Hepatocyte (in vitro differentiated cells): ENCODE results near the gene GLI1. TPM values are rescaled to one million over a fixed set of nuclear protein-coding genes. Genes with fewer than 3 reads are reported as not detected.

Experiments used
- DNase-seq: peaks from one replicate; pipeline ENCODE4 v3.0.0-alpha.2; 2016; ENCODE audit warnings: low spot score
- H2AFZ ChIP-seq: fragments of 200-600 bp; sonication (generic); 2 replicates; pipeline ENCODE4 v1.6.0; 2016; ENCODE audit warnings: antibody characterized with exemption, mild to moderate bottlenecking
- H3K27ac ChIP-seq: fragments of 200-600 bp; sonication (generic); 2 replicates; pipeline ENCODE4 v1.5.1; 2016; ENCODE audit warnings: mild to moderate bottlenecking
- H3K27me3 ChIP-seq: fragments of 200-600 bp; sonication (generic); 2 replicates; pipeline ENCODE4 v1.6.1; 2016
- H3K36me3 ChIP-seq: fragments of 200-600 bp; sonication (generic); replicated peaks from 2 replicates; pipeline ENCODE4 v1.5.1; 2016; ENCODE audit warnings: low read depth; ENCODE audit not compliant: insufficient read depth
- H3K4me1 ChIP-seq: fragments of 200-600 bp; sonication (generic); 2 replicates; pipeline ENCODE4 v1.5.1; 2016; ENCODE audit warnings: mild to moderate bottlenecking, moderate library complexity; ENCODE audit not compliant: insufficient read depth
- H3K4me2 ChIP-seq: fragments of 200-600 bp; sonication (generic); 2 replicates; pipeline ENCODE4 v1.6.0; 2016
- H3K4me3 ChIP-seq: fragments of 200-600 bp; sonication (generic); 2 replicates; pipeline ENCODE4 v1.5.1; 2016; ENCODE audit warnings: mild to moderate bottlenecking
- H3K79me2 ChIP-seq: fragments of 200-600 bp; sonication (generic); 2 replicates; pipeline ENCODE4 v1.6.0; 2017; ENCODE audit warnings: mild to moderate bottlenecking
- H3K9me2 ChIP-seq: fragments of 200-600 bp; sonication (generic); replicated peaks from 2 replicates; pipeline ENCODE4 v1.6.0; 2017; ENCODE audit warnings: mild to moderate bottlenecking; ENCODE audit not compliant: insufficient read depth
- H3K9me3 ChIP-seq: fragments of 200-600 bp; sonication (generic); 2 replicates; pipeline ENCODE4 v1.5.1; 2016; ENCODE audit warnings: low read depth, mild to moderate bottlenecking
- H4K20me1 ChIP-seq: fragments of 200-600 bp; sonication (generic); 2 replicates; pipeline ENCODE4 v1.6.0; 2016; ENCODE audit warnings: mild to moderate bottlenecking; ENCODE audit not compliant: insufficient read depth, poor library complexity, severe bottlenecking
- EZH2 ChIP-seq: fragments of 200-600 bp; sonication (generic); IDR thresholded peaks from 2 replicates; pipeline ENCODE4 v1.6.1; 2016; ENCODE audit warnings: antibody characterized with exemption, mild to moderate bottlenecking, borderline replicate concordance
- EZH2phosphoT487 ChIP-seq: fragments of 200-600 bp; sonication (generic); IDR thresholded peaks from one replicate; pipeline ENCODE4 v1.6.1; 2018; ENCODE audit warnings: antibody characterized with exemption, mild to moderate bottlenecking, low read depth, moderate library complexity; ENCODE audit not compliant: unreplicated experiment, severe bottlenecking
- WGBS: methylation state at CpG from one replicate; pipeline ENCODE4 v1.1.6; 2016; ENCODE audit warnings: low lambda C conversion rate; ENCODE audit errors: missing lambda C conversion rate; 5-methylcytosine and 5-hydroxymethylcytosine counted together
- polyA plus RNA-seq: library from polyadenylated mRNA; unstranded; fragments of >200 nt; fragmentation: Nextera tagmentation; extraction: Ambion mirVana; gene quantifications from 2 replicates; pipeline ENCODE4 v1.2.1, GENCODE V29; 2016
- total RNA-seq: library from RNA; depleted of rRNA; stranded (reverse); fragments of >200 nt; gene quantifications from 2 replicates; pipeline ENCODE4 v1.2.3, GENCODE V29; 2014
- TF ChIP-seq, protein P1 (sequence below): fragments of 200-600 bp; sonication (generic); IDR thresholded peaks from 2 replicates; pipeline ENCODE4 v1.5.1; 2016; ENCODE audit warnings: antibody characterized with exemption, mild to moderate bottlenecking; ENCODE audit not compliant: poor library complexity

Gene GLI1
- total and polyA plus RNA-seq, 2 experiments from 2014 or later: 6.0 to 7.6 TPM

DNA sequence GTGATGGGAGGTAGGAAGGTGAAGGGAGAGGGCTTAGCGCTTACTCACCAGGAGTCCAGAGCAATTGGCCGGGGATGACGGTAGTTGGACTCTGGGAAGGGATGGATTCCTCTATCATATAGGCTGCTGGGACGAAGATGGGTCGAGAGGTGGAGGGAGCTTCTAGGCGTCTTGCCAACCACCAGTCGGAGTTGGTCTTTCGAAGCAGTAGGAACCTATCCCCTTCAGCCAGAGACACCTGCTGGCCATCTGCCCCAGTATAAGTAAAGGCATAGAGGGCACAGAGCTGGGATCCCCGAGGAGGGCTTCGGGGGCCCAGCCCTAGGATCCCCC, 19.4 kb downstream of the GLI1 start:
- Histone ChIP-seq H3K27ac (no peak overlapping the region), H3K4me1 (peaks cover 13% of the 10 kb centered on the region), H3K27me3 (peaks cover 38% of the 10 kb centered on the region), H3K9me3 (no peaks in the 10 kb centered on the region), H2AFZ (no peak overlapping the region), H3K36me3 (no peaks in the 10 kb centered on the region), H3K79me2 (no peaks in the 10 kb centered on the region), H4K20me1 (no peaks in the 10 kb centered on the region), H3K9me2 (no peaks in the 10 kb centered on the region), H3K4me3 (no peak overlapping the region), H3K4me2 (no peak overlapping the region)
- TF ChIP-seq EZH2 (no peak), EZH2phosphoT487 (no peak)
- TF ChIP-seq, protein P1, sequence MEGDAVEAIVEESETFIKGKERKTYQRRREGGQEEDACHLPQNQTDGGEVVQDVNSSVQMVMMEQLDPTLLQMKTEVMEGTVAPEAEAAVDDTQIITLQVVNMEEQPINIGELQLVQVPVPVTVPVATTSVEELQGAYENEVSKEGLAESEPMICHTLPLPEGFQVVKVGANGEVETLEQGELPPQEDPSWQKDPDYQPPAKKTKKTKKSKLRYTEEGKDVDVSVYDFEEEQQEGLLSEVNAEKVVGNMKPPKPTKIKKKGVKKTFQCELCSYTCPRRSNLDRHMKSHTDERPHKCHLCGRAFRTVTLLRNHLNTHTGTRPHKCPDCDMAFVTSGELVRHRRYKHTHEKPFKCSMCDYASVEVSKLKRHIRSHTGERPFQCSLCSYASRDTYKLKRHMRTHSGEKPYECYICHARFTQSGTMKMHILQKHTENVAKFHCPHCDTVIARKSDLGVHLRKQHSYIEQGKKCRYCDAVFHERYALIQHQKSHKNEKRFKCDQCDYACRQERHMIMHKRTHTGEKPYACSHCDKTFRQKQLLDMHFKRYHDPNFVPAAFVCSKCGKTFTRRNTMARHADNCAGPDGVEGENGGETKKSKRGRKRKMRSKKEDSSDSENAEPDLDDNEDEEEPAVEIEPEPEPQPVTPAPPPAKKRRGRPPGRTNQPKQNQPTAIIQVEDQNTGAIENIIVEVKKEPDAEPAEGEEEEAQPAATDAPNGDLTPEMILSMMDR: no peak
- WGBS: 93% methylated on average over 10 of the region's 10 CpGs
- DNase-seq: no peak

- H3K9me2 ChIP-seq: no peaks in the 10 kb centered on the region
- H3K79me2 ChIP-seq: no peaks in the 10 kb centered on the region
- H2AFZ ChIP-seq: no peak within 1 kb of the TSS
- H3K9me3 ChIP-seq: no peaks in the 10 kb centered on the region
- no peak within 1 kb of the TSS for H3K27ac ChIP-seq
- H3K4me3 ChIP-seq: no peak within 1 kb of the TSS
- DNase-seq: no peak
- no peak within 1 kb of the TSS for H3K4me2 ChIP-seq
- 87% methylated on average over 6 of the region's 6 CpGs for WGBS
- H3K36me3 ChIP-seq: no peaks in the 10 kb centered on the region
- H3K27me3 ChIP-seq: peaks cover 33% of the 10 kb centered on the region
- H4K20me1 ChIP-seq: no peaks in the 10 kb centered on the region
- H3K4me1 ChIP-seq: peaks cover 13% of the 10 kb centered on the region
- TF ChIP-seq EZH2 (no peak), EZH2phosphoT487 (no peak)
- TF ChIP-seq, protein P1: no peak
Measured at GRCh38 chr12:57479376-57480115, 20.0 kb downstream of the GLI1 start, which contains the start of gene ARHGAP9. Gene ARHGAP9 (minus strand): TSS chr12:57479866. CDS start chr12:57479406, 460 bp downstream.

DNA sequence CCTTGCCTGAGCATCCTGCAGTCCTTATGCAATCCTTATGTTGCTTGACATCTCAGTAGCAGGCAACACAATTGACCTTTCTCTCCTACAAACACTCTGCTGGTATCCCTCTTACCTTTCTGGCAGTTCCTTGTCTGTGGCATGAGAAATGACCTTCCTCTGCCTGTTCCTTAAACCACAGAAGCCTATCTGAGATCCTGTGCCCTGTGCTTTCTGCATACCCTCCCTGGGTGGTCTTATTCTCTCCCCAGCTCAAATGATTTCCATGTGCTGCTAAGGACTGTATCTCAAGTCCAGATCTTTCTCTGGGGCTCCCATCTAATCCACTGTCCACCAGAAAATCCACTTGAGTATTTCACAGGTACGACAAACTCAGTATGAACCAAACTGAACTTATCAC, 22.1 kb downstream of the GLI1 start:
- no peak overlapping the region for H2AFZ ChIP-seq

More for the DNA sequence above, 22.1 kb downstream of the GLI1 start:
- Histone ChIP-seq H4K20me1 (no peaks in the 10 kb centered on the region), H3K79me2 (no peaks in the 10 kb centered on the region), H3K9me3 (no peaks in the 10 kb centered on the region), H3K4me1 (no peaks in the 10 kb centered on the region), H3K27me3 (peaks cover 12% of the 10 kb centered on the region), H3K9me2 (no peaks in the 10 kb centered on the region), H3K4me3 (no peak overlapping the region), H3K36me3 (no peaks in the 10 kb centered on the region), H3K27ac (no peak overlapping the region), H3K4me2 (no peak overlapping the region)
- TF ChIP-seq, protein P1: no peak
- TF ChIP-seq EZH2 (no peak), EZH2phosphoT487 (no peak)
- 53% methylated on average over 1 of the region's 1 CpG for WGBS
- DNase-seq: no peak
